Stimulated activated CD4-positive, alpha-beta T cell treated with anti-CD3 and anti-CD28 coated beads, Interleukin-2, amount 100 ng/mL, for 4 hours (primary cell): ENCODE data around the gene PPM1A.
A peak's percentile ranks its signal among the peaks of the same experiment; 100 is the strongest.

Experiments
- DNase-seq: peaks from one replicate; pipeline ENCODE4 v3.0.0-alpha.2; 2020; ENCODE audit warnings: low read depth

PPM1A gene

DNA sequence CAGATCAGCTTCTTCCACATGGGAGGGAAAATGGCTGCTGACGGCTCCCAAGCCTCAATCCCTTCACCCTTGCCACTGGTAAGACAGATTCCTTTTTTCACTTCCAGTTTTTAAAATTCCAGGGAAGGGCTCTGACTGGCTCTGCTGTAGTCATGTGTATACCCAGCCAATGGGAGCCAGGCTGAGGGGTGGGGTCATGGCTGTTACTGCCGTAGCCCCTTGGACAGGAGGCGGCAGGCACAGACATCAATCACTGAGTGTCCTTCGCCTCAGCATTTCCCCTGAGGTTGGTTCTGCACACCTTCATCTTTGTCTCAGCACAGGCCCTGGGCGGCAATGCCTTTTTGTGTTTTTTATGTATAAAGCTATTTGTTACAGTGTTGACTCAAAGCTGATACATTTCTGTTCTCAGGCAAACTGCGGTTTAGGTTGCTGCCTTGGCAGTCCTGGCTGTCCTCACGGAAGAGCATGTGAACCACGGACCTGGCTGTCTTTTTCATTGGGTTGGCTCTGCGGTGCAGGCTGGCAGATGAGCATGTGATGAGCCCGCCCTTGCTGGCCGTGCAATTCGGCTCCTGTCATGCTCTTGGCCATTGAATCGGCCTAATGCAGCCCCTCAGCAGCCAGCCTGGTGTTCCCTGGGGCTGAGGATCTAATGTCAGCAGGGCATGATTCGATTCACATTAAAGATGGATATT, 74.3 kb downstream of the PPM1A start:
- DNase-seq, result no peak

DNA sequence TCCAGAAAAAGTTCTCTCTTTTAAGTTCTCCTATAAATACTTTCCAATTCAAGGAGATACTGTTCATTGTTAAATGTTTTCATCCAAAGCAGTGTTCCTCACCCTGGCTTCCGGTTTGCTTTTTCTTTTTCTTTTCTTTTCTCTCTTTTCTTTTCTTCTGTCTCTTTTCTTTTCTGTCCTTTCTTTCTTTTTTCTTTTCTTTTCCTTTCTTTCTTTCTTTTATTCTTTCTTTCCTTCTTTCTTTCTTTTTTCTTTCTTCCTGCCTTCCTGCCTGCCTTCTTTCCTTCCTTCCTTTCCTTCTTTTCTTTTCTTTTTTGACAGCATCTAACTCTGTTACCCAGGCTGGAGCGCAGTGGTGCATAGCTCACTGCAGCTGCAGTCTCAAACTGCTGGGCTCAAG, 75.8 kb downstream of the PPM1A start:
- DNase-seq, result no peak

GRCh38 chr14:60326274-60326673, 77.3 kb downstream of the PPM1A start:
- DNase-seq, result no peak

- DNase-seq, result peak; percentile 4
Observed at GRCh38 chr14:60327447-60328331, 78.7 kb downstream of the PPM1A start.

DNA sequence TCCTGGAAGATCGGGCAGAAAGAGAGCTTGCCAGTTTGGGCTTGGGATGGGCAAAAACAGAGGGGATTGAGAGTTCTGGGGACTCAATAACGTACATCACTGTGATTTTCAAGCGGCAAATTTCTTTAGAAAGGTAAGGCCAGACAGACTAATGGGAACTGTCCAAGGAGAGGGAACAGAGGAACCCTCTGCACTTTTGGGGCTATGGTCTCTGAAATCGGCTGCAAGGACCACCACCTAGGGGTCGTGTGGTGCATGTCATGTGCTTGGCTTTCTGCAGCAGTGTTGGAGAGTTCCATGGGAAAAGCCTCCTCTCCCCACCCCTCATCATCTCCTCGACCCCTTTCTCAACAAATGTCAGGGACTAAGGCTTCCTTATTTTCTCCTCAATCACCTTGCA, 79.6 kb downstream of the PPM1A start:
- no peak for DNase-seq

DNA sequence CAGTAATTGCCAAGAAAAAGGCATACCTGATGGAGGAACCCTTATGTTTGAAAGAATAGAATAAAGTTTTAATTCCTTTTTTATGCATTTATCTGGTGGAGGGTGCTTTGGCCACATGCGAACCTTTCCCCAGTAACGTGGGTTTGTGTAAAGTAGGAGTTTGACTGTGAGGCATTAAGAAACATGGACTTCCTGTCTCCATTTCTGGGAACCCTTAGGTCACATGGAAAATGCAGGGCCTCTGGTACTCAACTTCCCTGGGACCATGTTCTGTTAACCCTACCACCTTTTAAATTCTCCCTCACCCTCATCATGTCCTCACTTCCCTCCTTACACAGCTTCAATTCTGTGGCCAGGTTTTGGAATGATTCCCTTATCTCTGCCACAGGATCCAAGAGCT, 80.3 kb downstream of the PPM1A start:
- DNase-seq, result no peak

GRCh38 chr14:60331201-60332045, 82.4 kb downstream of the PPM1A start:
- DNase-seq, result peak; percentile 65

GRCh38 chr14:60332046-60332399, 83.0 kb downstream of the PPM1A start:
- no peak for DNase-seq

- DNase-seq, result no peak
Observed at GRCh38 chr14:60332869-60333268, 83.8 kb downstream of the PPM1A start.

DNA sequence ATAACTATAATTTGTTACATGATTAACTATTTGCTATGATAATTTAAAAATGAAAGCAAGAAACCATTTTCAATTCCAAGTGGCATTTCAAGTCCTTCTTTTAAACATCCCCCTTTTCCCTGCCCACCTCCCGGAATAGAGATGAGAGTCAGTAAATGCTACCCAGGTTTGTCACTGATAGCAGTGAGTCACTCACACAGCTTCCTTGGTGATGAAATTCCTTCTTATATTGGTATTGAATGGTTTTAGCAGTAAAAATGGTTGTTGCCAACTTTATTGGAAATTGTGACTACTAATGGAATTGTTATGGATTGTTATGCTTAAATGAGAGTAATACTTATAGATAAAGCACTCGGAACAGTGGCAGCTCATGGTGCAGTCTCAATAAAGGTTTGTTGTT, 90.5 kb downstream of the PPM1A start:
- DNase-seq, result no peak

DNA sequence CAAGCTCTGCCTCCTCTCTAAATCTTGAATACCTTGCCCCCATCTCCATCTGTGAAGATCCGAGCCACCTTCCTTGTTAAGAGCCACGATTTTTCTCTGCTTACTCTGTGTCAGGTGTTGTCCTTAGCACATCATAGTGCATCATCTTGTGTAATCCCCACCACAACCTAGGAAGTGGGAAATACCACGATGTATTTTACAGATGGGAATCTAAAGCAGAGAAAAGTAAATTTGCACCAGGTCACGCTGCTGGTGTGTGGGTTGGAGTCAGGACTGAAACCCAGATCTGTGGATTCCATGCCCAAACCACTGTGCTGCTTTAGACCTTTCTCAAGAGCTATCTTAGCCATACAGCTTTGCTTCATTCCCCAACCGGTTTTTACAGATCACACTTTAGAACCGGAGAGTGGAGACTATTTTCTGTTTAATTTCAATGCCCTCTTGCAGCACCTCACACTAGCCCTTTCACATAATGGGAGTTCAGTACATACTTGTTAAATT, 94.6 kb downstream of the PPM1A start:
- no peak for DNase-seq

GRCh38 chr14:60344751-60345150, 95.7 kb downstream of the PPM1A start:
- no peak for DNase-seq

GRCh38 chr14:60346706-60347105, 97.7 kb downstream of the PPM1A start:
- DNase-seq, result no peak

DNA sequence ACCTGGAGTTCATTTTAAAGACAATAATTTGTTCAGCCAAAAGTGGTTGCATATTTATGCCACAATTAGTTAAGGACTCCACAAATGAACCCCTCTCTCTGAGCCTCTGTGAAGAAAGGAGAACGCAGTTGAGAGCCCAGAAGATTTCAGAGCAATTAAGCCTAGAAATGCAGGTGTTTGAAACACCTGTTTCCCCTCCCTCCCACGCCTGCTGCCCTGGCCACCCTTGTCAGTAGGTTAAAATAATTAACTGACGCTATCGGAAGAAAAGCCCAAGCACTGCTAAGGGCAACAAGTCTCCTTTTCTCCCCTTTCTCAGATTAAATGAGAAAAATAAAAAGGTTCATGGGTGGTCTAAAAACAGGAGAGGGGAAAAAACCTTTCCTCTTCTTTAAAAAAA, 99.2 kb downstream of the PPM1A start:
- DNase-seq, result no peak
